Type B pancreatic cell (in vitro differentiated cells): ENCODE data around the gene STAG2. TPM values are rescaled to one million over a fixed set of nuclear protein-coding genes. Genes with fewer than 3 reads are reported as not detected.

ENCODE experiments used
- DNase-seq: peaks from one replicate; pipeline ENCODE4 v3.0.0; 2021; ENCODE audit warnings: mixed read lengths; ENCODE audit not compliant: unreplicated experiment; ENCODE audit errors: extremely low spot score
- H3K27ac Mint-ChIP-seq: 2 replicates; pipeline ENCODE4 v1.8.0; 2021; ENCODE audit warnings: mild to moderate bottlenecking, mixed read lengths
- H3K27me3 Mint-ChIP-seq: 2 replicates; pipeline ENCODE4 v1.8.0; 2021; ENCODE audit warnings: mixed read lengths
- H3K36me3 Mint-ChIP-seq: 2 replicates; pipeline ENCODE4 v1.8.0; 2021; ENCODE audit warnings: mixed read lengths
- H3K4me1 Mint-ChIP-seq: one replicate; pipeline ENCODE4 v1.8.0; 2021; ENCODE audit warnings: mixed read lengths; ENCODE audit not compliant: unreplicated experiment
- H3K4me3 Mint-ChIP-seq: 2 replicates; pipeline ENCODE4 v1.8.0; 2021; ENCODE audit warnings: mild to moderate bottlenecking, mixed read lengths
- H3K9me3 Mint-ChIP-seq: 2 replicates; pipeline ENCODE4 v1.8.0; 2021; ENCODE audit warnings: mixed read lengths
- total RNA-seq: library from RNA; stranded (reverse); gene quantifications from 2 replicates; pipeline ENCODE4 v1.2.1, GENCODE V29; 2021; ENCODE audit warnings: low replicate concordance
- TF ChIP-seq, protein P1 (sequence below): fragments of 200-600 bp; sonication (generic); conservative IDR thresholded peaks from 2 replicates; pipeline ENCODE4 v1.5.0; 2021; ENCODE audit warnings: antibody characterized with exemption, mild to moderate bottlenecking

The STAG2 gene
- total RNA-seq, 1 donor from 2014 or later, result 62.5 TPM

GRCh38 chrX:124001581-124001980 is 40.1 kb downstream of the STAG2 start:
- peaks cover 5% of the 10 kb centered on the region for H3K4me1 Mint-ChIP-seq
- no peaks in the 10 kb centered on the region for H3K27me3 Mint-ChIP-seq
- no peak overlapping the region for H3K27ac Mint-ChIP-seq

DNA sequence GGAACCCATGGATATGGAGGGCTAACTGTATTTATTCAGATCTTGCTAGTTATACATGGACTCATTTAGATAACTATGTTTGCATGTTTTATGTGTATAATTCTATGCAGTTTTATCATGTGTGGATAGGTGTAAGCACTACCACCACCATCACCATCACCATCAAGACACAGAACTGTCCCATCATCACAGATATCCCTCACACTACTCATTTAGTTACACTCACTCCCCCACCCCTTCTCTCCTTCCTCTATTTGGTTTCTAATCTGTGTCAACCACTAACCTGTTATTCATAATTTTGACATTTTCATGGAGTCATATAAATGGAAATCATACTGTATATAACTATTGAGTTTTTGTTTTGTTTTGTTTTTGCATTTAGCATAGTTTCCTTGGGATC is 43.7 kb downstream of the STAG2 start:
- DNase-seq, result no peak
- Mint-ChIP-seq H3K4me1 (peaks cover 5% of the 10 kb centered on the region), H3K36me3 (peaks cover 8% of the 10 kb centered on the region), H3K27ac (no peak overlapping the region), H3K27me3 (no peaks in the 10 kb centered on the region), H3K9me3 (peaks cover 4% of the 10 kb centered on the region), H3K4me3 (no peak overlapping the region)
- TF ChIP-seq, protein P1, sequence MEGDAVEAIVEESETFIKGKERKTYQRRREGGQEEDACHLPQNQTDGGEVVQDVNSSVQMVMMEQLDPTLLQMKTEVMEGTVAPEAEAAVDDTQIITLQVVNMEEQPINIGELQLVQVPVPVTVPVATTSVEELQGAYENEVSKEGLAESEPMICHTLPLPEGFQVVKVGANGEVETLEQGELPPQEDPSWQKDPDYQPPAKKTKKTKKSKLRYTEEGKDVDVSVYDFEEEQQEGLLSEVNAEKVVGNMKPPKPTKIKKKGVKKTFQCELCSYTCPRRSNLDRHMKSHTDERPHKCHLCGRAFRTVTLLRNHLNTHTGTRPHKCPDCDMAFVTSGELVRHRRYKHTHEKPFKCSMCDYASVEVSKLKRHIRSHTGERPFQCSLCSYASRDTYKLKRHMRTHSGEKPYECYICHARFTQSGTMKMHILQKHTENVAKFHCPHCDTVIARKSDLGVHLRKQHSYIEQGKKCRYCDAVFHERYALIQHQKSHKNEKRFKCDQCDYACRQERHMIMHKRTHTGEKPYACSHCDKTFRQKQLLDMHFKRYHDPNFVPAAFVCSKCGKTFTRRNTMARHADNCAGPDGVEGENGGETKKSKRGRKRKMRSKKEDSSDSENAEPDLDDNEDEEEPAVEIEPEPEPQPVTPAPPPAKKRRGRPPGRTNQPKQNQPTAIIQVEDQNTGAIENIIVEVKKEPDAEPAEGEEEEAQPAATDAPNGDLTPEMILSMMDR, result no peak

More at GRCh38 chrX:124001581-124001980, 40.1 kb downstream of the STAG2 start:
- peaks cover 4% of the 10 kb centered on the region for H3K9me3 Mint-ChIP-seq
- no peak for DNase-seq
- no peak overlapping the region for H3K4me3 Mint-ChIP-seq
- TF ChIP-seq, protein P1, result no peak
- H3K36me3 Mint-ChIP-seq, result peaks cover 4% of the 10 kb centered on the region

DNA sequence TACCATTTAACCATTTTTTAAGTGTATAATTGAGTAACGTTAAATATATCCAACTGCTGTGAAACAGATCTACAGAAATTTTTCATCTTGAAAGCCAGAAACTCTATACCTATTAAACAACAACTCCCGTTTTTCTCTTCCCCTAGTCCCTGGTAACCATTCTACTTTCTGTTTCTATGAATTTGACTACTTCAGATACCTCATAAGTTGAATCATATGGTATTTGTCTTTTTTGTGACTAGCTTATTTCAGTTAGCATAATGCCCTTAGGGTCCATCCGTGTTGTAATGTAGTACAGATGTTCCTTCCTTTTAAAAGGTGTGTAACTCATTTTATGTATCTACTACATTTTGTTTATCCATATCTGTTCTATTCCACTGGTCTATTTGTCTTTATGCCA is 48.7 kb downstream of the STAG2 start:
- H3K36me3 Mint-ChIP-seq, result peaks cover 12% of the 10 kb centered on the region
- peaks cover 3% of the 10 kb centered on the region for H3K4me1 Mint-ChIP-seq
- no peak overlapping the region for H3K4me3 Mint-ChIP-seq
- TF ChIP-seq, protein P1, result no peak
- peak overlapping the region; percentile 2 for H3K27ac Mint-ChIP-seq
- H3K27me3 Mint-ChIP-seq, result no peaks in the 10 kb centered on the region
- DNase-seq, result no peak
- peaks cover 3% of the 10 kb centered on the region for H3K9me3 Mint-ChIP-seq

DNA sequence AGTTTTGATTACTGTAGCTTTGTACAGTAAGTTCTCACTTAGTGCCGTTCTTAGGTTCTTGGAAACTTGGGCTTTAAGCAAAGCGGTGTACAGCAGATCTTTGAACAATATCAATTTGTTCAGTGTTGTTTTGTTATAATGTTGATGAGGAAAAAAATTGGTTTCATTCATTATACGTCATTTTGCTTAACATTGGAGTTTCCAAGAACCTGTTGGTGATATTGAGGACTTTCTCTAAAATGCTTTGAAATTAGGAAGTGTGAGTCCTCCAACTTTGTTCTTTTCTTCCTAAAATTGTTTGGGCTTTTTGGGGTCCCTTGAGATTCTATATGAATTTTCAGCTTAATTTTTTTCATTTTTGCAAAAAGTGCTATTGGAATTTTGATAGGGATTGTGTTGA is 49.1 kb downstream of the STAG2 start:
- no peaks in the 10 kb centered on the region for H3K9me3 Mint-ChIP-seq
- DNase-seq, result no peak
- no peak overlapping the region for H3K27ac Mint-ChIP-seq
- no peaks in the 10 kb centered on the region for H3K4me1 Mint-ChIP-seq
- H3K36me3 Mint-ChIP-seq, result peaks cover 9% of the 10 kb centered on the region
- H3K27me3 Mint-ChIP-seq, result no peaks in the 10 kb centered on the region
- H3K4me3 Mint-ChIP-seq, result no peak overlapping the region
- TF ChIP-seq, protein P1, result no peak

DNA sequence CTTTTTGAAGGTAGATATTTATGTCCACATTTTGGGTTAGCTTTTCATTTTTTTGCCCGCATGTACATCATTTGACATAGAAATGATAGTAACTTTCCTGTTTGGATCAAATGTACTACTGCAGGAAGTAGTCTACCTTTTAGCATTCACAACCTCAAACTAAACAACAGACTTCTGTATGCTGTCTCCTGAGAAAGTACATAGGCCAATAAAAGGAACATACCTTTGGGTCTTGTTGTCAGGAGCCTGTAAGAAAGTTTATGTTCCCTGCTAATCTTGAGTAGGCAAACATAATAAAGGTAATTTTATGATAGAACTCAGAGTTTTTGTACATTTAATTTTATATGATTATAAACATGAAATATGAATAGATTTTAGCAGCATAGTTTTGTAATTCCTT is 54.2 kb downstream of the STAG2 start:
- H3K4me3 Mint-ChIP-seq, result no peak overlapping the region
- H3K27me3 Mint-ChIP-seq, result no peaks in the 10 kb centered on the region
- H3K9me3 Mint-ChIP-seq, result no peaks in the 10 kb centered on the region
- no peaks in the 10 kb centered on the region for H3K4me1 Mint-ChIP-seq
- DNase-seq, result no peak
- no peak overlapping the region for H3K27ac Mint-ChIP-seq
- H3K36me3 Mint-ChIP-seq, result peaks cover 3% of the 10 kb centered on the region
- TF ChIP-seq, protein P1, result no peak

DNA sequence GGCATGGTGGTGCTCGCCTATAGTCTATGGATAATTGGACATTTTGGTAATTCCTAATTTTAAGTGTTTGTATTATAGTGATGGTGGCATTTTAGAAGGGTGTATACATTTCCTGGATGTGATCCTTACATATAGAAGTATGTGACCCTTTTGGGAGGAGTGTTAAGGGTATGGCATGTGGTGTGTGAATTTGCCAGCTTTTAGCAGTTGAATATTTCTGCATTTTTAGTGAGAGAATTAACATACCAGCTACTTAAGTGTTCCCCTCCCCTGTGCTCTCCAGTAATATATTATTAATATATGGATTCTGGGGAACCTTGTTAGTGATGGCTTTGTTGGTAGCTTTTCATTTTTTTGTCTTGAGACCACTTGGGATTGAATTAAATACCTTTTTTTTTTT is 55.3 kb downstream of the STAG2 start:
- no peak overlapping the region for H3K27ac Mint-ChIP-seq
- no peaks in the 10 kb centered on the region for H3K4me1 Mint-ChIP-seq
- H3K27me3 Mint-ChIP-seq, result no peaks in the 10 kb centered on the region
- TF ChIP-seq, protein P1, result no peak
- H3K36me3 Mint-ChIP-seq, result no peaks in the 10 kb centered on the region
- DNase-seq, result no peak
- H3K9me3 Mint-ChIP-seq, result no peaks in the 10 kb centered on the region
- H3K4me3 Mint-ChIP-seq, result no peak overlapping the region
